Neutrophil (primary cell): Measurements from ENCODE around the gene ARID1A.

Source experiments
- H3K27ac ChIP-seq: fragments of 200-600 bp; sonication (generic); 2 replicates; pipeline ENCODE4 v1.5.1; 2016; ENCODE audit warnings: mild to moderate bottlenecking, moderate library complexity
- H3K27me3 ChIP-seq: fragments of 200-600 bp; sonication (generic); 2 replicates; pipeline ENCODE4 v1.6.0; 2016; ENCODE audit warnings: mild to moderate bottlenecking
- H3K36me3 ChIP-seq: fragments of 200-600 bp; sonication (generic); 2 replicates; pipeline ENCODE4 v1.5.1; 2017
- H3K4me1 ChIP-seq, 2 experiments: fragments of 200-600 bp in 1 of 2; sonication (generic) in 1 of 2; 1 replicate in 1 of 2; 2 replicates in 1 of 2; pipeline versions ENCODE4 v1.5.1 to v1.6.1; 2013 to 2016; ENCODE audit warnings: low read depth in 1 of 2, low read length in 1 of 2, mild to moderate bottlenecking in 1 of 2, moderate library complexity in 1 of 2; ENCODE audit not compliant: control insufficient read depth in 1 of 2, insufficient read depth in 1 of 2
- H3K4me3 ChIP-seq, 2 experiments: fragments of 200-600 bp in 1 of 2; sonication (generic) in 1 of 2; 1 replicate in 1 of 2; 2 replicates in 1 of 2; pipeline ENCODE4 v1.5.1; 2013 to 2016; ENCODE audit warnings: low read depth in 1 of 2, low read length in 1 of 2, mild to moderate bottlenecking in 1 of 2, moderate library complexity in 1 of 2
- H3K9me3 ChIP-seq: fragments of 200-600 bp; sonication (generic); 2 replicates; pipeline ENCODE4 v1.5.1; 2016
- CTCF ChIP-seq: fragments of 200-600 bp; sonication (generic); IDR thresholded peaks from 2 replicates; pipeline ENCODE4 v1.5.1; 2016; ENCODE audit warnings: antibody characterized with exemption

ARID1A gene

GRCh38 chr1:26692211-26692792 is 3.5 kb upstream of the ARID1A start:
- Histone ChIP-seq H3K4me1 (peaks cover 44 to 49% of the 10 kb centered on the region in 2 experiments), H3K27me3 (no peaks in the 10 kb centered on the region), H3K36me3 (no peaks in the 10 kb centered on the region), H3K4me3 (peak overlapping the region; percentile 62 to 70), H3K27ac (peak overlapping the region; percentile 96), H3K9me3 (no peaks in the 10 kb centered on the region)
- TF ChIP-seq CTCF = no peak

- H3K4me3 ChIP-seq = peak overlapping the region; percentile 62 to 70
- H3K27ac ChIP-seq = peak overlapping the region; percentile 96
- TF ChIP-seq CTCF = no peak
- peaks cover 44 to 49% of the 10 kb centered on the region in 2 experiments for H3K4me1 ChIP-seq
- no peaks in the 10 kb centered on the region for H3K27me3 ChIP-seq
- no peaks in the 10 kb centered on the region for H3K9me3 ChIP-seq
- no peaks in the 10 kb centered on the region for H3K36me3 ChIP-seq
Observed at GRCh38 chr1:26692793-26693490, 2.9 kb upstream of the ARID1A start.

GRCh38 chr1:26693599-26694572 is 1.9 kb upstream of the ARID1A start:
- Histone ChIP-seq H3K36me3 (no peaks in the 10 kb centered on the region), H3K9me3 (no peaks in the 10 kb centered on the region), H3K27me3 (no peaks in the 10 kb centered on the region), H3K4me3 (peak overlapping the region; percentile 62 to 70), H3K27ac (peak overlapping the region; percentile 96), H3K4me1 (peaks cover 53 to 57% of the 10 kb centered on the region in 2 experiments)
- no peak for TF ChIP-seq CTCF

- TF ChIP-seq CTCF = no peak
- Histone ChIP-seq H3K9me3 (no peaks in the 10 kb centered on the region), H3K4me3 (peak overlapping the region; percentile 78 to 90), H3K4me1 (peaks cover 63 to 66% of the 10 kb centered on the region in 2 experiments), H3K36me3 (no peaks in the 10 kb centered on the region), H3K27ac (peak overlapping the region; percentile 96), H3K27me3 (no peaks in the 10 kb centered on the region)
Observed at GRCh38 chr1:26694638-26695355, 1.0 kb upstream of the ARID1A start.

- TF ChIP-seq CTCF = no peak
Observed at GRCh38 chr1:26696119-26696653, 371 bp downstream of the ARID1A start.

More at GRCh38 chr1:26696119-26696653, 371 bp downstream of the ARID1A start:
- H3K9me3 ChIP-seq = no peaks in the 10 kb centered on the region
- H3K4me1 ChIP-seq = peaks cover 68 to 70% of the 10 kb centered on the region in 2 experiments
- no peaks in the 10 kb centered on the region for H3K36me3 ChIP-seq
- no peaks in the 10 kb centered on the region for H3K27me3 ChIP-seq
- H3K27ac ChIP-seq = peak overlapping the region; percentile 96
- peak overlapping the region; percentile 78 to 90 for H3K4me3 ChIP-seq
